OCI-LY1 (cell line): ENCODE results near the gene MMP21.

Source experiments
- CTCF ChIP-seq: fragments of 200-600 bp; sonication (generic), shearing (Covaris generic); IDR thresholded peaks from 2 replicates; pipeline ENCODE4 v1.5.1; 2017; ENCODE audit warnings: mild to moderate bottlenecking, antibody characterized with exemption, low read length, moderate library complexity, mixed read lengths
- EZH2 ChIP-seq: fragments of 200-600 bp; sonication (generic), shearing (Covaris generic); IDR thresholded peaks from 2 replicates; pipeline ENCODE4 v1.8.0; 2017; ENCODE audit warnings: borderline replicate concordance, mixed run types, mild to moderate bottlenecking, antibody characterized with exemption, low read length, moderate library complexity, mixed read lengths

DNA sequence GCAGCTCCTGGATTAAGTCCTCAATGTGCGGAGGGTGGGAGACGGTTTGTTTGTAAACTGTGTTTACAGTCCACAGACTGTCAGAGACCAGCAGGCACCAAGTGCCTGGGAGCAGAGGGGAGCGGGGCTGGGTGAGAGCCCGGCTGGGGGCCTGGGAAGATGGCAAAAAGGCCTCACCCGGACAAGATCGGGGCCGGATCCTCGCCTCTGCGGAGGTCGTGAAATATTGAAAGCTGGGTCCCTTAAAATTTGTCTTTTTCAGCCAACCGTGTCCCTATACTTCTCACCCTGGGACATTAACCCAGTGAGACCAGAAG lies 2.8 kb downstream of the MMP21 start:
- TF ChIP-seq CTCF: no peak
- no peak for TF ChIP-seq EZH2
